Keratinocyte (primary cell): ENCODE measurements around the gene GPC1. TPM values are rescaled to one million over a fixed set of nuclear protein-coding genes. Genes with fewer than 3 reads are reported as not detected.

ENCODE experiments used
- DNase-seq: peaks from one replicate; pipeline ENCODE4 v3.0.0-alpha.2; 2011; ENCODE audit warnings: low read depth, missing footprints, low spot score
- FAIRE-seq: peaks from 2 replicates; lab custom pipeline; 2011; peaks lifted over from hg19 to GRCh38; lab: Jason Lieb, UNC
- H2AFZ ChIP-seq: 2 replicates; pipeline ENCODE4 v1.6.0; 2012; ENCODE audit warnings: low read length, control low read depth, inconsistent platforms; ENCODE audit not compliant: control insufficient read depth
- H3K27ac ChIP-seq: 2 replicates; pipeline ENCODE4 v1.5.1; 2011; ENCODE audit warnings: low read length; ENCODE audit not compliant: control insufficient read depth, insufficient read depth
- H3K27me3 ChIP-seq: 3 replicates; pipeline ENCODE4 v1.6.0; 2011; ENCODE audit warnings: low read length; ENCODE audit not compliant: control insufficient read depth, insufficient read depth; ENCODE audit errors: extremely low read depth
- H3K36me3 ChIP-seq, 2 experiments: 2 replicates in 1 of 2; 3 replicates in 1 of 2; pipeline ENCODE4 v1.5.1; 2011; ENCODE audit warnings: low read length in 2 of 2, mild to moderate bottlenecking in 1 of 2; ENCODE audit not compliant: control insufficient read depth in 2 of 2, insufficient read depth in 2 of 2; ENCODE audit errors: extremely low read depth in 1 of 2
- H3K4me1 ChIP-seq: 3 replicates; pipeline ENCODE4 v1.5.1; 2011; ENCODE audit warnings: low read length; ENCODE audit not compliant: control insufficient read depth, insufficient read depth; ENCODE audit errors: extremely low read depth
- H3K4me2 ChIP-seq: 3 replicates; pipeline ENCODE4 v1.6.0; 2011; ENCODE audit warnings: low read depth, low read length; ENCODE audit not compliant: control insufficient read depth, insufficient read depth; ENCODE audit errors: extremely low read depth
- H3K4me3 ChIP-seq, 3 experiments: fragments of 200-600 bp in 1 of 3; sonication (generic) in 1 of 3; 2 replicates in 2 of 3; 3 replicates in 1 of 3; pipeline ENCODE4 v1.5.1; 2011 to 2016; ENCODE audit warnings: low read length in 3 of 3, mild to moderate bottlenecking in 3 of 3, control low read depth in 2 of 3, inconsistent platforms in 1 of 3, low read depth in 1 of 3, mixed read lengths in 1 of 3, mixed run types in 1 of 3, moderate library complexity in 1 of 3; ENCODE audit not compliant: control insufficient read depth in 2 of 3, insufficient read depth in 2 of 3; ENCODE audit errors: extremely low read depth in 1 of 3
- H3K79me2 ChIP-seq: 2 replicates; pipeline ENCODE4 v1.6.0; 2012; ENCODE audit warnings: low read length; ENCODE audit not compliant: control insufficient read depth, insufficient read depth
- H3K9ac ChIP-seq: 3 replicates; pipeline ENCODE4 v1.6.0; 2011; ENCODE audit warnings: low read length; ENCODE audit not compliant: control insufficient read depth, insufficient read depth; ENCODE audit errors: extremely low read depth
- H3K9me1 ChIP-seq: 3 replicates; pipeline ENCODE4 v1.6.0; 2011; ENCODE audit warnings: low read length; ENCODE audit not compliant: control insufficient read depth, insufficient read depth; ENCODE audit errors: extremely low read depth
- H3K9me3 ChIP-seq: 2 replicates; pipeline ENCODE4 v1.5.1; 2012; ENCODE audit warnings: low read depth, low read length; ENCODE audit not compliant: control insufficient read depth
- H4K20me1 ChIP-seq: 3 replicates; pipeline ENCODE4 v1.6.0; 2011; ENCODE audit warnings: low read length; ENCODE audit not compliant: control insufficient read depth, insufficient read depth; ENCODE audit errors: extremely low read depth
- EZH2 ChIP-seq: IDR thresholded peaks from one replicate; pipeline ENCODE4 v1.6.1; 2012; ENCODE audit warnings: inconsistent platforms, mild to moderate bottlenecking, low read length, moderate library complexity
- dilution Hi-C: fragments of 300-500 bp; cut with MboI; formaldehyde crosslinking; loops from one replicate; pipeline ENCODE4 v1.7.0; 2020; ENCODE audit warnings: low sequenced_read_pairs; ENCODE audit not compliant: extremely low pct_ligation_motif_present
- polyA plus RNA-seq, 5 experiments: library from polyadenylated mRNA; depleted of rRNA in 3 of 5; stranded (reverse) in 3 of 5; stranded (forward) in 1 of 5; unstranded in 1 of 5; fragments of >200 nt; gene quantifications; 1 replicate in 1 of 5; 2 replicates in 3 of 5; 3 replicates in 1 of 5; pipeline versions ENCODE4 v1.2.1 to v1.2.3, GENCODE V29; 2011 to 2012; ENCODE audit warnings: missing spikeins in 2 of 5, low read depth in 1 of 5, low replicate concordance in 1 of 5
- TF ChIP-seq, protein P1 (sequence below), 3 experiments: IDR thresholded peaks in 1 of 3; conservative IDR thresholded peaks in 1 of 3; optimal IDR thresholded peaks in 1 of 3; 2 replicates in 2 of 3; 3 replicates in 1 of 3; pipeline versions ENCODE3 to v1.5.1; 2011; ENCODE audit warnings: low read length in 3 of 3, mild to moderate bottlenecking in 3 of 3, moderate library complexity in 2 of 3, control low read depth in 1 of 3, inconsistent platforms in 1 of 3; ENCODE audit not compliant: insufficient read depth in 2 of 3; ENCODE audit errors: extremely low read depth in 1 of 3

GPC1 gene
- polyA plus RNA-seq, 1 donor (not counting 4 experiments of a cell fraction or from before 2014, with no cell fraction given), result 46.6 TPM

DNA sequence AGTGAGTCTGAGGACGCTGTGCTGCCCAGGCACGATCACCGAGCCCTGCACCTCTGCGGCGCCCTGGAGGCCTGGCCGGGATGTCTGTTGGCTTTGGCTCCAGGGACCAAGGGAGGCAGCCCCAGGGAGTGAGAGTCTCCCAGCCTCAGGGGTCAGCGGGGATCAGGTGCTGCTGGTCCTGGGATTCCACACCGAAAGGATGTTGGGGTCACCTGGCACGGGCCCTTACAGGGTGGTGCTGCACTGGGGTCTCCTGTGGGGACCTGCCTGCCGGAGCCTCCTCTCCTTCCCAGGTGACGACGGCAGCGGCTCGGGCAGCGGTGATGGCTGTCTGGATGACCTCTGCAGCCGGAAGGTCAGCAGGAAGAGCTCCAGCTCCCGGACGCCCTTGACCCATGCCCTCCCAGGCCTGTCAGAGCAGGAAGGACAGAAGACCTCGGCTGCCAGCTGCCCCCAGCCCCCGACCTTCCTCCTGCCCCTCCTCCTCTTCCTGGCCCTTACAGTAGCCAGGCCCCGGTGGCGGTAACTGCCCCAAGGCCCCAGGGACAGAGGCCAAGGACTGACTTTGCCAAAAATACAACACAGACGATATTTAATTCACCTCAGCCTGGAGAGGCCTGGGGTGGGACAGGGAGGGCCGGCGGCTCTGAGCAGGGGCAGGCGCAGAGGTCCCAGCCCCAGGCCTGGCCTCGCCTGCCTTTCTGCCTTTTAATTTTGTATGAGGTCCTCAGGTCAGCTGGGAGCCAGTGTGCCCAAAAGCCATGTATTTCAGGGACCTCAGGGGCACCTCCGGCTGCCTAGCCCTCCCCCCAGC is 30.5 kb downstream of the GPC1 start:
- peaks cover 16 to 22% of the 10 kb centered on the region in 2 experiments for H3K36me3 ChIP-seq
- dilution Hi-C loops, result no loop called here
- no peak for FAIRE-seq

DNA sequence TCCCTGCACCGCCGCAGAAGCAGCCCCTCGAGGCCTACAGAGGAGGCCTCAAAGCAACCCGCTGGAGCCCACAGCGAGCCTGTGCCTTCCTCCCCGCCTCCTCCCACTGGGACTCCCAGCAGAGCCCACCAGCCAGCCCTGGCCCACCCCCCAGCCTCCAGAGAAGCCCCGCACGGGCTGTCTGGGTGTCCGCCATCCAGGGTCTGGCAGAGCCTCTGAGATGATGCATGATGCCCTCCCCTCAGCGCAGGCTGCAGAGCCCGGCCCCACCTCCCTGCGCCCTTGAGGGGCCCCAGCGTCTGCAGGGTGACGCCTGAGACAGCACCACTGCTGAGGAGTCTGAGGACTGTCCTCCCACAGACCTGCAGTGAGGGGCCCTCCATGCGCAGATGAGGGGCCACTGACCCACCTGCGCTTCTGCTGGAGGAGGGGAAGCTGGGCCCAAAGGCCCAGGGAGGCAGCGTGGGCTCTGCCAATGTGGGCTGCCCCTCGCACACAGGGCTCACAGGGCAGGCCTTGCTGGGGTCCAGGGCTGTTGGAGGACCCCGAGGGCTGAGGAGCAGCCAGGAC is 31.2 kb downstream of the GPC1 start:
- dilution Hi-C loops, result no loop called here
- Histone ChIP-seq H4K20me1 (peaks cover 4% of the 10 kb centered on the region), H3K27me3 (peaks cover 12% of the 10 kb centered on the region), H3K9me1 (peaks cover 2% of the 10 kb centered on the region), H3K9me3 (no peaks in the 10 kb centered on the region), H2AFZ (no peak overlapping the region), H3K27ac (no peak overlapping the region), H3K9ac (no peak overlapping the region), H3K36me3 (peaks cover 16 to 22% of the 10 kb centered on the region in 2 experiments), H3K79me2 (no peaks in the 10 kb centered on the region), H3K4me2 (no peak overlapping the region), H3K4me3 (no peak overlapping the region), H3K4me1 (no peaks in the 10 kb centered on the region)
- DNase-seq (no peak), FAIRE-seq (no peak)
- TF ChIP-seq EZH2, result no peak
- TF ChIP-seq, protein P1, sequence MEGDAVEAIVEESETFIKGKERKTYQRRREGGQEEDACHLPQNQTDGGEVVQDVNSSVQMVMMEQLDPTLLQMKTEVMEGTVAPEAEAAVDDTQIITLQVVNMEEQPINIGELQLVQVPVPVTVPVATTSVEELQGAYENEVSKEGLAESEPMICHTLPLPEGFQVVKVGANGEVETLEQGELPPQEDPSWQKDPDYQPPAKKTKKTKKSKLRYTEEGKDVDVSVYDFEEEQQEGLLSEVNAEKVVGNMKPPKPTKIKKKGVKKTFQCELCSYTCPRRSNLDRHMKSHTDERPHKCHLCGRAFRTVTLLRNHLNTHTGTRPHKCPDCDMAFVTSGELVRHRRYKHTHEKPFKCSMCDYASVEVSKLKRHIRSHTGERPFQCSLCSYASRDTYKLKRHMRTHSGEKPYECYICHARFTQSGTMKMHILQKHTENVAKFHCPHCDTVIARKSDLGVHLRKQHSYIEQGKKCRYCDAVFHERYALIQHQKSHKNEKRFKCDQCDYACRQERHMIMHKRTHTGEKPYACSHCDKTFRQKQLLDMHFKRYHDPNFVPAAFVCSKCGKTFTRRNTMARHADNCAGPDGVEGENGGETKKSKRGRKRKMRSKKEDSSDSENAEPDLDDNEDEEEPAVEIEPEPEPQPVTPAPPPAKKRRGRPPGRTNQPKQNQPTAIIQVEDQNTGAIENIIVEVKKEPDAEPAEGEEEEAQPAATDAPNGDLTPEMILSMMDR (optimal IDR thresholded peaks at IDR 0.05 in 1 of 3, IDR thresholded peaks at IDR 0.05 in 1 of 3, conservative IDR thresholded peaks at IDR 0.05 in 1 of 3; ENCODE audit: extremely low read depth in 1 of 3, insufficient read depth in 2 of 3, low read length in 3 of 3), result no peak

More for the DNA sequence above, 30.5 kb downstream of the GPC1 start:
- H2AFZ ChIP-seq, result no peak overlapping the region
- H3K9me3 ChIP-seq, result no peaks in the 10 kb centered on the region
- no peak overlapping the region for H3K4me2 ChIP-seq
- TF ChIP-seq EZH2, result no peak
- TF ChIP-seq, protein P1 (optimal IDR thresholded peaks at IDR 0.05 in 1 of 3, IDR thresholded peaks at IDR 0.05 in 1 of 3, conservative IDR thresholded peaks at IDR 0.05 in 1 of 3; ENCODE audit: extremely low read depth in 1 of 3, insufficient read depth in 2 of 3, low read length in 3 of 3), result no peak
- no peak overlapping the region for H3K4me3 ChIP-seq
- H3K79me2 ChIP-seq, result no peaks in the 10 kb centered on the region
- H3K27ac ChIP-seq, result no peak overlapping the region
- no peak overlapping the region for H3K9ac ChIP-seq
- peaks cover 2% of the 10 kb centered on the region for H3K9me1 ChIP-seq
- H4K20me1 ChIP-seq, result peaks cover 3% of the 10 kb centered on the region
- no peaks in the 10 kb centered on the region for H3K4me1 ChIP-seq
- DNase-seq, result no peak
- peaks cover 12% of the 10 kb centered on the region for H3K27me3 ChIP-seq
